ENCODE results near the gene PITPNM3. TPM values are rescaled to one million over a fixed set of nuclear protein-coding genes. Genes with fewer than 3 reads are reported as not detected.

Gene PITPNM3
- total RNA-seq, 1 donor from 2014 or later = 8.6 TPM

DNA sequence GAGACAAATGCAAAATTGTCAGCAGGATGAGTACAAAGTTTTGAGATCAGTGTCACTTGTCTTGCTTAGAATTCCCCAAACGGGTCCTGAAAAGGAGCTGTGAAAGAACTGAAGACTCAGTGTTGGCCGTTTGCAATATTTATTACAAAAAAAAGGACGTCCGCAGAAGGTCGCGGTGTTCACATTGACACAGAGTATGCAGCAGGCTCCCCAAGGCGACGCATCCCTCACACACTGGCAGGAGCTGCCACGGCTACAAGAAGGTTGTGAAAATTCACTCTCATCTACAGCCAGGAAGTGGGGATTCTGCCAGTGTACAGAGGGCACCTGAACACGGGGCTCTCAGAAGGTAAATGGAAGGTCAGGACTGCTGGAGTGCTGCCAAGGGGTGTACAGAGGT, 147.6 kb downstream of the PITPNM3 start:
- Histone ChIP-seq H3K4me3 (no peak overlapping the region), H3K36me3 (no peaks in the 10 kb centered on the region), H3K9me3 (no peaks in the 10 kb centered on the region), H3K27me3 (no peaks in the 10 kb centered on the region), H3K4me1 (no peaks in the 10 kb centered on the region), H3K27ac (no peak overlapping the region)
- no peak for DNase-seq (ENCODE audit: extremely low spot score in 2 of 2)
- intact Hi-C loops (cut with DNase I) = no loop called here
- TF ChIP-seq CTCF (IDR thresholded peaks at IDR 0.05) (no peak), POLR2AphosphoS5 (IDR thresholded peaks at IDR 0.05; ENCODE audit: insufficient read depth in 1 of 2, low read depth in 1 of 2) (no peak), POLR2A (IDR thresholded peaks at IDR 0.05) (no peak)

DNA sequence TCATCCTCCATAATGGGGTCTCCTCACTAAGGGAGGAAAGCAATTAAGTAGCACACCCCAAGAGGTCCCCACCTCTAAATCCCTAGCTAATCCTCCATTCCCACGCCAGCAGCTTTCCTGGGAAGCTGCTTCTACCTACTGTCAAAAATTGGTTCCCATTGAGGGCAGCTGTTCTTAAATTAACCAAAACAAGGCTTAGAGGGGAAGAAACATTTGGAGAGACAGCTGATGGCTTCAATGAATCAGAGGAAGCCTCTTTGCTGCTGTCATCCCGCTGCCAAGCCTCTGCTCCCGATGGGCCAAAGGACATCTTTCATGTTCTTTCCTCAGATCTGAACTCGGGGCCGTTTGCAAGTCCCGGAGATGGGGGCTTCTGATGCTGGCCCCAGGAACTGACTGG, 148.1 kb downstream of the PITPNM3 start:
- Histone ChIP-seq H3K4me3 (no peak overlapping the region), H3K4me1 (no peaks in the 10 kb centered on the region), H3K27ac (no peak overlapping the region), H3K27me3 (no peaks in the 10 kb centered on the region), H3K36me3 (no peaks in the 10 kb centered on the region), H3K9me3 (no peaks in the 10 kb centered on the region)
- no peak for DNase-seq (ENCODE audit: extremely low spot score in 2 of 2)
- TF ChIP-seq POLR2A (IDR thresholded peaks at IDR 0.05) (no peak), CTCF (IDR thresholded peaks at IDR 0.05) (no peak), POLR2AphosphoS5 (IDR thresholded peaks at IDR 0.05; ENCODE audit: insufficient read depth in 1 of 2, low read depth in 1 of 2) (no peak)
- intact Hi-C loops (cut with DNase I) = no loop called here

- Histone ChIP-seq H3K27ac (no peak overlapping the region), H3K9me3 (no peaks in the 10 kb centered on the region), H3K27me3 (no peaks in the 10 kb centered on the region), H3K4me3 (no peak overlapping the region), H3K4me1 (no peaks in the 10 kb centered on the region), H3K36me3 (no peaks in the 10 kb centered on the region)
- intact Hi-C loops (cut with DNase I) = no loop called here
- TF ChIP-seq POLR2A (IDR thresholded peaks at IDR 0.05) (no peak), POLR2AphosphoS5 (IDR thresholded peaks at IDR 0.05; ENCODE audit: insufficient read depth in 1 of 2, low read depth in 1 of 2) (no peak), CTCF (IDR thresholded peaks at IDR 0.05) (no peak)
- no peak for DNase-seq (ENCODE audit: extremely low spot score in 2 of 2)
These were observed 154.1 kb downstream of the PITPNM3 start for GRCh38 chr17:6402258-6402657.

Small RNA genes lying within 50 kb of the gene (small RNA-seq; reads per million reads assigned to genes)
- not detected for gene RF00017
- 0.69 reads per million for gene RNA5SP435

Other genes with a start within 250 kb of the PITPNM3 start
- not detected for gene AIPL1, start 121.4 kb downstream of the PITPNM3 start, total RNA-seq
- gene PIMREG, start 112.1 kb downstream of the PITPNM3 start, total RNA-seq = 0.74 TPM
- 14.5 TPM for gene KIAA0753, start 84.2 kb upstream of the PITPNM3 start, total RNA-seq
- gene TXNDC17, start 84.5 kb upstream of the PITPNM3 start, total RNA-seq = 164 TPM
- gene MED31, start 95.0 kb upstream of the PITPNM3 start, total RNA-seq = 13.3 TPM
- 3.2 TPM for gene C17orf100, start 95.2 kb upstream of the PITPNM3 start, total RNA-seq
- gene SLC13A5, start 156.8 kb upstream of the PITPNM3 start, total RNA-seq = 1.7 TPM
- gene XAF1, start 199.5 kb upstream of the PITPNM3 start, total RNA-seq = 43.0 TPM
- gene FBXO39, start 219.7 kb upstream of the PITPNM3 start, total RNA-seq = not detected